ENCODE results near the gene RARB.
A peak's percentile ranks its signal among the peaks of the same experiment; 100 is the strongest.

RARB gene

DNA sequence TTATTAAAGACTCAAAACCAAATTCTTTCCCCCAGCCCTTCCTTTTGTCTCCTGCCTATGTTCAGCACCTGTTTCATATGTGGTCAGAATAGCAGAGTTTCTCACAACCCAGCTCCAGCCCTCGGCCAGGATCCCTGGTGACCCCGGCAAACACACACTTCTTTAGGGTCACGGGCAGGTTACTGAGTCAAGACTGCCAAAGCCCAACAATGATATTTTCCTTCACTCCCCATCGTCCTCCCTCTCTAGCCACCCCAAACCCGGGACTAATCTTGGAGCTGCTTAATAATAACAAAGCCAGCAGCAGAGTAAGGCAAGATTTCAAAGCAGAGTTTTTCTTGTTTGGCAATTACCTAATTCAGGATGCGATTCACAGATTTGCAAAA, 25.5 kb downstream of the RARB start:
- Histone ChIP-seq H3K27me3 (ENCODE audit: insufficient read depth, insufficient read length) (no peaks in the 10 kb centered on the region), H3K36me3 (ENCODE audit: insufficient read depth, insufficient read length, low read length) (no peaks in the 10 kb centered on the region), H3K4me1 (ENCODE audit: insufficient read depth, insufficient read length) (no peaks in the 10 kb centered on the region), H3K9me3 (ENCODE audit: insufficient read depth, low read length) (no peaks in the 10 kb centered on the region), H3K4me3 (ENCODE audit: insufficient read length, low read depth) (no peak overlapping the region), H3K9ac (ENCODE audit: insufficient read length, low read depth) (peak overlapping the region; percentile 12)
- no peak for DNase-seq (ENCODE audit: low read depth, low spot score)
- TF ChIP-seq ZNF274 (IDR thresholded peaks at IDR 0.05; ENCODE audit: low read depth, low read length) (no peak), YY1 (IDR thresholded peaks at IDR 0.05; ENCODE audit: insufficient read depth, insufficient read length) (no peak), SUZ12 (IDR thresholded peaks at IDR 0.05; ENCODE audit: extremely low read depth, insufficient read depth, insufficient read length) (no peak)

DNA sequence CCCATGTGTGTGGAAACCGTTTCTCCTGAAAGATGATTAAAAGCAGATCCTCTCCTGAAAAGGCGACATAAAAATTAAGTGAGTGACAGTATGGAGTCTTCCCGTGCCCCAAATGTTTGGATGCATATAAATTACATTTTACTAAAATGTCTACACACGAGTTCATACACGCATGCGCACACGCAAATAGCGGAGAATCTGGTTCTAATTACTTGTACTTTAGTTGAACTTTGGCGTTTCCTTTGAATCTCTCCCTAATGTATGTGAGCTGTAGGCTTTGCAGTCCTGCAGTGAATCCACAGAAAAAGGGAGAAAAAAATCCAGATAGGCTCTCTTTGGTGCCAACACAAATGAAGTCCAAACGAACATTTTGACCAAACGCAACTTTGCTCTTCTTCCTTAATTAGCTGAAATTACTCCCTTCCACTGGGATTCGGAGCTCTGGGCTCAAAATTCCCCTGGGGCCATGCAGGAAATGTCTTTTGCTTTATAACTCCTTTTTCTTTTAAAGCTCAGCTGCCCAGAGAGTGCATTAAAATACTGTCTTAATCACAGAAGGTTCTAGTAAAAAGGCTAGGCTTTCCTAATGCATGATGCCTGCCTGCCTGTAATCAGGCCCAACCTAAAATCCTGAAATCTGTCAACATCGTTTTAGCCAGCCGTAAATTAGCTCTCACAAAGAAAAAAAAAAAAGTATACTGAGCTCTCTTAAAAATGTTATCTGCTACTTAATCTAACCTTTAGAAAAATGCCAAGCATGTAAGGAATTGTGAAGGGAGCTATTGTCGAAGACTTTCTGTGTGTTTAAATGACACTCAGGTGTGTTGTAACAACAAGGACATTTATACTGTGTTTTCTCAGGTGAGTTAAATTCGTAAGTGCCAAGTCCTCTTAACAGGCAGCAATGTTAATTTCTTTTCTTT, 26.2 kb downstream of the RARB start:
- Histone ChIP-seq H3K4me1 (ENCODE audit: insufficient read depth, insufficient read length) (no peaks in the 10 kb centered on the region), H3K9ac (ENCODE audit: insufficient read length, low read depth) (peak overlapping the region; percentile 12), H3K4me3 (ENCODE audit: insufficient read length, low read depth) (no peak overlapping the region), H3K27me3 (ENCODE audit: insufficient read depth, insufficient read length) (no peaks in the 10 kb centered on the region), H3K36me3 (ENCODE audit: insufficient read depth, insufficient read length, low read length) (no peaks in the 10 kb centered on the region), H3K9me3 (ENCODE audit: insufficient read depth, low read length) (no peaks in the 10 kb centered on the region)
- no peak for DNase-seq (ENCODE audit: low read depth, low spot score)
- TF ChIP-seq ZNF274 (IDR thresholded peaks at IDR 0.05; ENCODE audit: low read depth, low read length) (no peak), SUZ12 (IDR thresholded peaks at IDR 0.05; ENCODE audit: extremely low read depth, insufficient read depth, insufficient read length) (no peak), YY1 (IDR thresholded peaks at IDR 0.05; ENCODE audit: insufficient read depth, insufficient read length) (no peak)

DNA sequence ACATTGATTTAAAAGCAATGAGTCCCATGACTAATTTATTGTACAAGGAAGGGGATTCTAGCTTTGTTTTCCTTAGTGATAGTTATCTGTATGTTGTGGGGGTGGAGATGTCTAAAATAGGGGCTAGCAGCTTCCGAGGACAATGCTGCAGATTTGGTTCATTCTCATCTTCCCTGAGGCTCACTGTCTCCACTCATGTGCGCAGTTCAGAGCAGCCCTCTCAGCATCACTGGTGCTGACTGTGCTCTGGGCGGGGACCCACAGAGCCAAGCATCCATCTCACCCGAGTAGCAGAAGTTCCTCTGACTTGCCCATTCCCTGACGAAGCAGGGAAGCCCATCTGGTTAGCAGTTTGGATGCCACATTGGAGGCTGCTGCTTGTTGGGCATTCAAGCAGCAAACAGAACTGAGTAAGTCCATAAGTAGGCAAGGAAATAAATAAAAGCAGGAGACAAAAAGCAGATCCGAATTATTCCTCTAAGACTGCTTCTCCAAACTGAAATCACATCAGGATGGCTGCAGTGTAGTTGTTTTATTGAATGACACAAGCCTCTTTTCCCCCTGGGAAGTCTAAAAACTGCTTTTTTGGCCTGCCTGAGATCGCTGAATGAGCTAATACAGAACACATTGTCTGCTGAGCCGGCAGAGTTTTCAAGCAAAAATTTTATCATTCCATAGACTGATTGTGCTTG, 27.5 kb downstream of the RARB start:
- peak overlapping the region; percentile 3 for H3K9ac ChIP-seq (ENCODE audit: insufficient read length, low read depth)
- no peaks in the 10 kb centered on the region for H3K9me3 ChIP-seq (ENCODE audit: insufficient read depth, low read length)
- no peaks in the 10 kb centered on the region for H3K4me1 ChIP-seq (ENCODE audit: insufficient read depth, insufficient read length)
- no peak for DNase-seq (ENCODE audit: low read depth, low spot score)
- H3K4me3 ChIP-seq (ENCODE audit: insufficient read length, low read depth) = no peak overlapping the region
- TF ChIP-seq YY1 (IDR thresholded peaks at IDR 0.05; ENCODE audit: insufficient read depth, insufficient read length) (no peak), ZNF274 (IDR thresholded peaks at IDR 0.05; ENCODE audit: low read depth, low read length) (no peak), SUZ12 (IDR thresholded peaks at IDR 0.05; ENCODE audit: extremely low read depth, insufficient read depth, insufficient read length) (no peak)
- H3K36me3 ChIP-seq (ENCODE audit: insufficient read depth, insufficient read length, low read length) = no peaks in the 10 kb centered on the region
- H3K27me3 ChIP-seq (ENCODE audit: insufficient read depth, insufficient read length) = no peaks in the 10 kb centered on the region

DNA sequence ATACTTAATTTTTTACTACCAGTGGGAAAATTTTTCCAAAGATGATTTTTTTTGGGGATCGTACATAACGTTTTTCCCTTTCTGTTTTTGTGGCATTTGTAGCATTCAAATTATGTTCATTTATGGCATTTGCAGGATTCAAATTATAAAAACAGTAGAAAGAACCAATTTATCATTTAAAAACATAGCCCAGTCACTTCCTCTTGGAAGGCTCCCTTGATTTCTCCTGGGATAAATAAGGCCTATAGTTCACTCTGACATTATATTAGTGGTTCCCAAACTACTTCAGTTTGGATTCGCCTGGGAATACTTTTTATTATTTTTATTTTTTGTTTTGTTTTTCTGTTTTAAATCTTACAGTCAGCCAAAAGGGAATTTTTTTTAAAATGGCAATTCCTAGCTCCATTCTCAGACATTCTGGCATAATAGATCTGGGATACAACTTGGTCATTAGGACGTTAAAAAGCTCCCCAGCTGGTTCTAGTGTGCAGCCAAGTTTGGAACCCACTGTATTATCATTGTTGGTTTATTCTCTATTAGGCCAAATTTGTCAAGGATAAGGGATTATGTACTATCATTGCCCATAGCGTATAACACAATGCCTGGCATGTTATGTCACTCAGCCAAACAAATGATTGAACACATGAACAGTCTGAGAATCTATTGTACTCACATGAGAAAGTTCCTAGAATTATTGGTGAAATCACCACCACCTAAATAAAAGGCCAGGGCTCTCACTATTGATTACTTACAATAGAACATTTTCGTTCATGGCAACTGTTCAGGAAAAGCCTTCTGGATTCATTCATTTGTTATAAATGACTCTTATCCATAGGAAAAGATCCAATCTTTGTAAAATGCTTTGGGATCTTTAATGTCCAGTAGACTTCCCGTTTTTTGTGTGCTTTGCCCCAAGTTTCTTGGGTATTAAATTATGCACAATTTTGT, 28.9 kb downstream of the RARB start:
- Histone ChIP-seq H3K36me3 (ENCODE audit: insufficient read depth, insufficient read length, low read length) (no peaks in the 10 kb centered on the region), H3K27me3 (ENCODE audit: insufficient read depth, insufficient read length) (no peaks in the 10 kb centered on the region), H3K9ac (ENCODE audit: insufficient read length, low read depth) (no peak overlapping the region), H3K4me1 (ENCODE audit: insufficient read depth, insufficient read length) (no peaks in the 10 kb centered on the region), H3K9me3 (ENCODE audit: insufficient read depth, low read length) (no peaks in the 10 kb centered on the region), H3K4me3 (ENCODE audit: insufficient read length, low read depth) (no peak overlapping the region)
- no peak for TF ChIP-seq YY1 (IDR thresholded peaks at IDR 0.05; ENCODE audit: insufficient read depth, insufficient read length)
- no peak for DNase-seq (ENCODE audit: low read depth, low spot score)

DNA sequence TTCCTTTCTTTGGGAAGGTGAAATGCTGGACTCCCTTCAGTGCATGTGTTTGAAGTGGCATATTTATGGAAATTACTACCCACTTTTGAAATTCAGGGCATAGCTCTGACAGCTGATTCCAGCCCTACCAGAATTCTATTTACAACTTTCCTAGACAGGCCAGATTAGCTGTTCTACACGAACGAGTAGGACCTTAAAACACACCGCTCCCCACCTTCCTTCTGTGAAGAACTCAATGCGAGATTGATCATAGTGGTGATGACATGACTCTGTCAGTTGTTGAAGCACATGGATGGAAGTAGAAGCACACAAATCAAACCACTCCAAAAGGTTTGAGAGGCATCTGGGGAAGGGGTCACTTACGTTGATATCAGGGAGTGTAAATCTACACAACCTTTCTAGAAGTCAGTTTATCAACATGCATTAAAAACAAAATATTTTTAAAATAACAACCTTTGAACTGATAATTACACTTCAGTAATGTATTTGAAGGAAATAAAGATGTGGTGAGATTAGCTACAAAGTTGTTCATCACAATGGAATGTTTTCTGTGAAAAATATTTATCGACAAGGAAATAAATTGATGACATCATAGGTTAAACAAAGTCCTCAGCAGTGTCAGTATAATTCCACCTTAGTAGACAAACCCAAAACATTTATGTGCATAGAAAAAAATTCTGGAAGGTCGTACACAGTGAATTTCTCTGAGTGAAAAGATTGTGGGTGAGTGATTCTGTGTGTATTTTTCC, 29.8 kb downstream of the RARB start:
- no peaks in the 10 kb centered on the region for H3K4me1 ChIP-seq (ENCODE audit: insufficient read depth, insufficient read length)
- no peak overlapping the region for H3K9ac ChIP-seq (ENCODE audit: insufficient read length, low read depth)
- H3K9me3 ChIP-seq (ENCODE audit: insufficient read depth, low read length) = no peaks in the 10 kb centered on the region
- no peaks in the 10 kb centered on the region for H3K36me3 ChIP-seq (ENCODE audit: insufficient read depth, insufficient read length, low read length)
- no peak for TF ChIP-seq YY1 (IDR thresholded peaks at IDR 0.05; ENCODE audit: insufficient read depth, insufficient read length)
- TF ChIP-seq SUZ12 (IDR thresholded peaks at IDR 0.05; ENCODE audit: extremely low read depth, insufficient read depth, insufficient read length) = no peak
- TF ChIP-seq ZNF274 (IDR thresholded peaks at IDR 0.05; ENCODE audit: low read depth, low read length) = no peak
- no peak for DNase-seq (ENCODE audit: low read depth, low spot score)
- H3K27me3 ChIP-seq (ENCODE audit: insufficient read depth, insufficient read length) = no peaks in the 10 kb centered on the region
- H3K4me3 ChIP-seq (ENCODE audit: insufficient read length, low read depth) = no peak overlapping the region

DNA sequence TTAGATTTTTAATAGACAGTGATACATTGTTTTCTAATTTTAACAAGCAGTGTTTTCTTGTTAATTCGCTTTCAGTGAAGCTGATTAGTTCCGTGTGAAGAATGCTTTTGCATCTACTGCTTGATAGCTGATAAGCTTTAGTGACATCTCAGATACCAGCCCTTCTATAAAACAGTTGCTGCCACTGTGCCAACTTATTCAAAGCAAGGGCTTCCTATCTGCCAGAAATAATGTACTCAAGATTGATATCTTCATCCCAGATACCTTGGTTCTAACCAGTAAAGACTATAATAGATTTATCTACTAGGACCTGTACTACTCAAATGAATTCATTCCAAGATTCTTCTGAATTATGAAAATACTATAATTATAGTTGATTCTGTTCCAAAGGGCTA, 30.4 kb downstream of the RARB start:
- TF ChIP-seq YY1 (IDR thresholded peaks at IDR 0.05; ENCODE audit: insufficient read depth, insufficient read length) (no peak), SUZ12 (IDR thresholded peaks at IDR 0.05; ENCODE audit: extremely low read depth, insufficient read depth, insufficient read length) (no peak), ZNF274 (IDR thresholded peaks at IDR 0.05; ENCODE audit: low read depth, low read length) (no peak)
- no peak for DNase-seq (ENCODE audit: low read depth, low spot score)
- H3K36me3 ChIP-seq (ENCODE audit: insufficient read depth, insufficient read length, low read length) = no peaks in the 10 kb centered on the region
- H3K4me1 ChIP-seq (ENCODE audit: insufficient read depth, insufficient read length) = no peaks in the 10 kb centered on the region
- no peaks in the 10 kb centered on the region for H3K9me3 ChIP-seq (ENCODE audit: insufficient read depth, low read length)
- no peaks in the 10 kb centered on the region for H3K27me3 ChIP-seq (ENCODE audit: insufficient read depth, insufficient read length)
- H3K4me3 ChIP-seq (ENCODE audit: insufficient read length, low read depth) = no peak overlapping the region
- no peak overlapping the region for H3K9ac ChIP-seq (ENCODE audit: insufficient read length, low read depth)

All from NT2/D1 (cell line).